Astrocyte of the hippocampus (primary cell): ENCODE results near the gene INAFM2.

Source experiments
- DNase-seq: peaks from one replicate; pipeline ENCODE4 v3.0.0; 2011; ENCODE audit warnings: low read depth, low spot score

INAFM2 gene

DNA sequence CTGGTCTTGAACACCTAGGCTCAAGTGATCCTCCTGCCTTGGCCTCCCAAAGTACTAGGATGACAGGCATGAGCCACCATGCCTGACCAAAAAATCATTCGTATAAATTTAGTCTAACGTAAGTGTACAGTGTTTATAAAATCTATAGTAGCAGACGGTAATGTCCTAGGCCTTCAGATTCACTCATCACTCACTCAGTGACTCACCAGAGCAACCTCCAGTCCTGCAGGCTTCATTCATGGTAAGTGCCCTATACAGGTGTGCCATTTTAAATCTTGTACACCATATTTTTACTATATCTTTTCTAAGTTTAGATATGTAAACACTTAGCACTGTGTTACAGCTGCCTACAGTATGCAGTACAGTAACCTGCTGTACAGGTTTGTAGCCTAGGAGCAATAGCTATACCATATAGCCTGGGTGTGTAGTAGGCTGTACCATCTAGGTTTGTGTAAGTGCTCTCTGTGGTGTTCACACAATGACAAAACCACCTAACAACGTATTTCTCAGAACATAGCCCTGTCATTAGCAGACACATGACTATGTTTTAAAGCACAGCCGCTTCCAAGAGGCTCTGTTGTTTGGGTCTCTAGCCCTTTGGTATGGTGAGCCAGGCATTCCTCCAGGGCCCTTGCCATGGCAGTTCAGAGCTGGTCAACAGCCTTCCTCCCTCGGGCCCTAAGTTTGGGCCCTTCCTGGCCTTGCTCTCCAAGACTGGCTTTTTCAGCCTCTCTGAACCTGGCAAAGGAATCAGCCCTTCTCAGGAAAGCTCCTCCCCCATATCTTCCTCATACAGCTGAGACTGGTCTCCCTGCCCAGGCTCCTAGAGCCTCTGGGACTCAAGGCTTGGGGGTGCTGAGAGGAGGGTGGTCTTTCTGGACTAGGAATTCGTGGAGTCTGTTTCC, 19.2 kb downstream of the INAFM2 start:
- no peak for DNase-seq

DNA sequence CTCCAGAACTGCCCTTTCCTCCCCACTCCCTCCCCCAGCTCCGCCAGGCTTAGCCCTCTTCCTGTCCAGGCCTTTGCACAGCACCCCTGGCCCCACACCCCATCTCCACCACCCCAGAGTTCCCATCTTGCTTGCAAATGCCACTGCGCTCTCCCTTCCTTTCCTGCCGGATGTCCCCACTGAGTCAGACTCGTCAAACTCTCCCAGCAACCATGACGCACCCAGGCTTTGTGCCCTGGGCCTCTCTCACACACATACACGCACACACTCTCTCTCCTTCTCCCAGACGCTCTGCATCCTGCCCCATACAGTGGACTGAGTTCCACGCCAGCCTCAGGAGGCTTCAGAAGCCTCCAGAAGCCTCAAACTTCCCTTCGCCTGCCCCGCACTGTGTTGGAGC, 20.0 kb downstream of the INAFM2 start:
- DNase-seq: peak; percentile 91

- DNase-seq: peak; percentile 49
Measured at GRCh38 chr15:40344217-40344616, 20.7 kb downstream of the INAFM2 start.

DNA sequence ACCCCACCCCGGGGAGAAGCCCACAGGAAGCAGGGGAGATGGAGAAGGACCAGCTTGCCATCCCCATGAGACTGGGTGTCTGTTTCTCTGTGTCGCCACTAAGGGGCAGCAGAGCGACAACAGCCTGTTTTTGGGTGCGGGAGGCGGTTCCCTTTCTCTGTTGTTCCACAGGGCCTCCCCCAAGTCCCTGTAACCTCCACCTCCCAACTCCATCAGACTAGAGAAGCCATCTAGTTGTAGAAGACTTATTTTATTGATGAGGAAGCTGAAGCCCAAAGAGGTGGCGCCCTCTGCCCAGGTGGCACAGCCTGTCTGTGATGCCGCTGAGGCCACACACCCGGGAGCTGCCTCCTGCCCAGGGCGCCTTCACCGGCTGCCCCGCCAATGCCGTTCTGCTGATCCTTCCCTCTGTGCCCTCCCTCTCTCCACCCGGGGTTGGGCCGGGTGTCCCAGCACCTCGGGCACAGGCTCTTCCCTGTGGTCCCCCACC, 21.2 kb downstream of the INAFM2 start:
- peak; percentile 69 for DNase-seq

DNA sequence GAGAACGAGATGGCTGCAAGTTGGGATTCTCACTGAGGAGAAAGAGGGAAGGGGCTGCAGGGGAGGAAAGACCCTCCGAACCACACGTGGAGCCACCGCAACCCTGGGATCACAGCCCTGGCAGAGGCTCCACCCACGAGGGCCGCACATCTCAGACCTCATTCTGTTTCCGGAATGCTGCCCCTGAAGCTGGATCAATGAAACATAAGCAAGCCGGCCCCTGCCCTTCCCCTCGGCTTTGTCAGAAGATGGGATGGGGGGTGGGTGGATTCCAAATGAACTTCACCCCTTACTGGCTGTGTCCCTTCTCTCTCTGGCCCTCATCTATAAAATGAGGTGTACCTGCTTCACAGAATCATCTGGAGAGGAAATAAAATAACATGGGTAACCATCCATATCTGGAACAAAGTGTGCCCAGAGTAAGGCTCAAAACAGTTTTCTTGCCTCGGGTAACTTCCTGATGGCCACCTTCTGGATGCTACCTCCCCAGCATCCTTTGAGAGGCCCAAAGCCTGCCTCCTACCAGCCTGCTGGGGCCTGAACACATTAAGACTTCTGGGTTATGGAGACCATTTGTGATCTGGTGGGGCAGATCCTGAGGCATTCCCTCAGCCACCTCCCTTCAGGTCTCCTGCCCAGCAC, 21.9 kb downstream of the INAFM2 start:
- DNase-seq: no peak

DNA sequence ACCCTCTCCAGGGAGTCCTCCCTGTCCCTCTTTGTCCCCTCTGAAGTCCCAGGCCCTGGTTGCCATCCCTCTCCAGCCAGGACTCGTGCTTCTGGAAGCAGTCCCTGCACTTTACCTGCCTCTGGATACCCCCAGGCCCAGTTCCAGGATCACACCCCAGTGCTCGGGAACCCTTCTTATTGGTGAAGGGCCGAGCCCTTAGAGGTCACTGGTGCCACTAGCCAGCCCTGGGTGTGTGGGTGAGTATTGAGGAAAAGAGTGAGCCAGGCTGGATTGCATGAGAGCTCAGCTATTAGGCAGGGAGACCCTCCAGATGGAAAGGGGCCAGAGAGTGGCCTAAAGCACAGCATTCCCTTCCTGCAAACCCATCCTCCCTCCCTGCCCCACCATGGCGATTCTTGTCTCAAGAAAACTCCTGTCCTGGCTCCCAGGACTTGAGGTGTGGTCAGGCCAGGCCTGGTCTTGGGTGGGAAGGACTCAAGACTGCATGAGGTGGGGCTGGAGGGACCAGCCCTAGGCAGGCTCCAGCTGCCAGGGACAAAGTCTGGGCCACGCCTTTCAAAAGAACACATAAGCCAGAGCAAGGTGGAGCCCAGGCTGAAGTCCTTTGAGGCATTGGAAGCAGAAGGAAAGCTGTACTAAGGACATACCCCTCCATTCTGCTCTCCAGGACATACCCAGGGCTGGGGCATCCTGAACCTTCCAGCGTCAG, 22.5 kb downstream of the INAFM2 start:
- no peak for DNase-seq

DNA sequence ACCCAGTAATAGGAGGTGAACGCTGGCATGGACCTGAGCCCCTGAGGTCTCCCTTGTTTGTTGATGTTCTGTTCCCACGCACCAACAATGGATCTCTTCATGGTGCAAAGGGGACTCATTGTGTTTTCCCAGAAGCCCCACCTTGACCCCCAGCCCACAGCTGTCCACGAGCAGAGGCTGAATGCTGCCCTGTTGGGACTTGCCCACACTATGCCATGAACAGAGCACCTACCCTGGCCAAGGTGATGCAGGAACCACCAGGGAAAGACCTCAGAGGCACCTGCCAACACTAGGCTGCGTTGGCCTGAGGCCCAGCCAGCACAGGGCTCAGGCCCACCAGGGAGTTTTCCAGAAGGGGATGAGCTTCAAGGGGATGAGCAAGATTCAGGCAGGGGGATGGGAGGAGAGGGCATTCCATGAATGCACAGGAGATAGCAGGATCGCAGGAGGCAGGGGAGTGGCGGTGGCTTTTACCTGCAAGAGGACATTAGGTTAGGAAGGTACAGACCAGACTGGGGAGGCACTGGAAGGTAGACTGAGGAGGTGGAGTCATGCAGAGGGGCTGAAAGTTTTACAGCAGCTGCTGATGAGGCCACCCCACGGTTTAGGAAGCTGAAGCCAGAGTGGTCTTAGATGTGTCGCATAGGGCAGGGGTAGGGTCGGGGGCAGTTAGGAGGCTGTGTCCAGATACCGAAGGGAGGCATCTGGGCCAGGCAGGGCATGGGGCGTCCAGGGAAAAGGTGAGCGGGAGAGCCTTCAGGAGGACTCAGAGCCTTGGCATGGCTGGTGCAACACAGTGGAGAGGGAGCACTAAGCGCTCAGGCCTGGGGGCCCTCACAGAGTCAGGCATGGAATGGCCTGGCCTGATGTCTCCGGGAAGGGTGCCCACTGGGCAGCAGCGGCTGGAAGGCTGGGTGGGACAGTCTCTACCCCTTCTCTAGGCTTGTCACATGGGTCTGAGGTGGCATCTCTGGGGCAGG, 23.4 kb downstream of the INAFM2 start:
- no peak for DNase-seq

GRCh38 chr15:40347559-40348473, 24.3 kb downstream of the INAFM2 start:
- no peak for DNase-seq

DNA sequence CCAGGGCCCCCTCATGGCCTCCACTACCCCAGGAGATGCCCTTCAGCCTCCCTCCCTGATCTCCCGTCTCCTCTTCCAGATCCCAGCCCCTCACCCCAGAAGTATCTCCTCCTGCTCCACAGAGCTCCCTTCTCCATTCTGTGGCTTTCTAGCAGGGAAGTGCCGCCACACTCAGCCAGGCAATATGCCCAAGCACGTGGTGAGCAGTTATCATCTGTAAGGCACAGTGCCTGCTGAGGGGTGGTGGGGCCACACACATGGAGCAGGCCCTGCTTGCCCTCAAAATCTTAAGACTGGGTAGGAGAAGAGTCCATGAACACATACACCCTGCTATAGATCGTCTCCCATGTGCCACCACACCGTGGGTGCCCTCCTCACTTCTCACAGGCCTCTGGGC, 25.0 kb downstream of the INAFM2 start:
- DNase-seq: no peak

GRCh38 chr15:40349163-40349562, 25.7 kb downstream of the INAFM2 start:
- no peak for DNase-seq

DNA sequence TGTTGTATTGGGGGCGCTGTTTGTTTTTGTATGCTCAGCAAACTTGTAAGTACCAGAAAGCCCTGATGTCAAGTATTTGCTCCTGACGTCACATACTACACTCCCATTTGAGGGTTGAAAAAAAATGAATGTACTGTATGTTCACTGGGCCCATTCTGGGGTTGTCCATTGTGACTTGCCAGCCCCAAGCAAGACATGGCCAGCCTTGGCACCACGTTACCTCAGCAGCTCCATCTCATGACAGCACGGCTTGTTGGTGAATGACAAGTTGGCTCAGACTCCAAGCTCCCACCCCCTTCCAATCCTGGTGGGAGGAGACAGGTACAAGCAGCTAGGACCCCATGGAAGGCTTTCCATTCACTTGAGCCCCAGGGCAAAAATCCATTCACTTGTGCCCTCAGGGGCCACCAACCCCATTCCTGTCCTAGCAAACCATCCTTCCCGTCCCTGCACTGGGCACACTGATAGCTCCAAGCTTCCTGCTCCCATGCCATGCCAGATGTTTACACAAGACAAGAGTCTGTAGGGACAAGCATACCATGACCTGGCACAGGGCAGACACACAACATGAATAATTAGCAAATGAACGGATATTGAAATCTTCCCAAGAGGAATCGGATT, 28.9 kb downstream of the INAFM2 start:
- DNase-seq: no peak

- no peak for DNase-seq
Measured at GRCh38 chr15:40353697-40354096, 30.2 kb downstream of the INAFM2 start.

DNA sequence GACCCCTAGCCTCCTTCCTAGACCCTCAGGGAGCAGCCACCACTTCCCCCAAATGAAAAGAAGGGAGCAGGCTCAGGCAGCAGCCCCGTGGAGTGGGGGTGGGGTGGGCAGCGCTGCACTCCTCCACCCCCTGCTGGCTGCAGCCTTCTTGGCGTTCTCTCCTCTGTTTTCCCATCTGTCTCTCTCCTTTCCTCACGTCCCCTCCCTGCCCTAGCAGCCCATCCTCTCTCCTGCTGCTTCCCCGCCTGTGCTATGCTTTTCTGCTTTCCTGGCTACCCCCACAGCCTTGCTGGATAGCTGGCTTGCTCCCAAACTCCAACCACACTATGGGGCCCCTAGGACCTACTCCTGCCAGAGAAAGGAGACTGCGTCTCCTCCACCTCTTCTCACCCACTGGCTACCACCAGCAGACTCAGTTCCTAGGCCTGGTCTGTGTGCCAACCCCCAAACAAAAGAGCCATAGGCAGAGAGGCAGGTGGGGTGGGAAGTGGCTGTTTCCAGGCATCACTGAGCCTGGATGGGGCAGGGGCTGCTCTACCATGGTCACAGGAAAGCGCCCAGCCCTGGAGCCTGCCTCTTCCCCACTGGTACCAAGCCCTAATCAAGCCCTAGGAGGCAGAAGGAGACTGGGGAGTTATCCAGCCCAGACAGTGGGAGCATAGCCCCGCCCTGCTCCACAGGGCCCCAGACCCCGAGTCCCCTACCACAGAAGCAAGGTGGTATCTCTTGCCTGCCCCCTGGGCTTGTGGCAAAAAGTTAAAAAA, 31.1 kb downstream of the INAFM2 start:
- DNase-seq: peak; percentile 72

GRCh38 chr15:40355976-40356585, 32.6 kb downstream of the INAFM2 start:
- DNase-seq: no peak

- DNase-seq: no peak
Measured at GRCh38 chr15:40357246-40357645, 33.8 kb downstream of the INAFM2 start.

GRCh38 chr15:40357723-40358470, 34.4 kb downstream of the INAFM2 start, which contains the start of gene DISP2:
Gene DISP2, plus strand, starts transcription at chr15:40358219. Its CDS starts 103 bp downstream, at chr15:40358322.
- peak; percentile 97 for DNase-seq
